Natural killer cell treated with Interleukin-12 subunit alpha and Interleukin-12 subunit beta and Interleukin-15 and Interleukin-18, amount 100 ng/mL, for 72 hours (primary cell): Measurements from ENCODE around the gene USP6NL. TPM values are rescaled to one million over a fixed set of nuclear protein-coding genes. Genes with fewer than 3 reads are reported as not detected.

ENCODE experiments used
- ATAC-seq, 2 donors: fragments of 150-1000 bp; cut with Tn5 transposase in 1 of 2; sonication (Bioruptor Pico), chemical (Tn5 transposase) in 1 of 2; 2 replicates each; pipeline ENCODE4 v1.10.0; 2021
- DNase-seq: peaks from one replicate; pipeline ENCODE4 v3.0.0; 2022; ENCODE audit warnings: low spot score
- H3K27ac Mint-ChIP-seq, 2 donors: 1 replicate in 1 of 2; 2 replicates in 1 of 2; pipeline ENCODE4 v1.8.0; 2022; ENCODE audit warnings: mixed read lengths in 2 of 2, mild to moderate bottlenecking in 1 of 2, moderate library complexity in 1 of 2
- H3K27me3 Mint-ChIP-seq, 2 donors: 1 replicate in 1 of 2; 2 replicates in 1 of 2; pipeline ENCODE4 v1.8.0; 2022; ENCODE audit warnings: mixed read lengths in 2 of 2
- H3K36me3 Mint-ChIP-seq: one replicate; pipeline ENCODE4 v1.8.0; 2022; ENCODE audit warnings: mixed read lengths
- H3K4me1 Mint-ChIP-seq, 2 donors: 1 replicate in 1 of 2; 2 replicates in 1 of 2; pipeline ENCODE4 v1.8.0; 2022; ENCODE audit warnings: low read depth in 2 of 2, mixed read lengths in 2 of 2, mild to moderate bottlenecking in 1 of 2
- H3K4me3 Mint-ChIP-seq: one replicate; pipeline ENCODE4 v1.8.0; 2022; ENCODE audit warnings: mixed read lengths
- H3K9me3 Mint-ChIP-seq: 2 replicates; pipeline ENCODE4 v1.8.0; 2022; ENCODE audit warnings: mixed read lengths
- total RNA-seq, 2 donors: library from RNA; stranded (reverse); gene quantifications; one replicate each; pipeline ENCODE4 v1.2.3, GENCODE V29; 2022

Gene USP6NL
- total RNA-seq, 2 donors from 2014 or later, result 1.0 to 2.0 TPM

DNA sequence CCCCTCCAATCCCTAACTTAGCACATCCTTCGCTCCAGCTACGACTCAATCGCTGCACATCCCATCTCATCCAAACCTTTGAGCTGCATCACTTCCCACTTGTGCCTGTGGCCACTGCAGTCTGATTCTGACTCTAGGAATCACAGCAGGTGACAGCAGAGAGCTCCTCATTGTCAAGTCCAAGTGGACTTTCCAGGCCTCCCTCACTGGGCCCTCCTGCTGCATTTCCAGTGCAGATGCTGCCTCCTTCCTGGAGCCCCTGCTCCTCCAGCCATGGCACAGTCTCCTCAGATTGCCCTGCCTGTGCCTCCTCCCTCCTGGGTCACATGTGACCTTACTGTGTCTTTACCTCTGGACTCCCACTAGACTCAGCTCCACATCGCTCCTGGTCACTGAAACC lies 157.3 kb downstream of the USP6NL start:
- H3K4me3 Mint-ChIP-seq, result no peak overlapping the region
- H3K9me3 Mint-ChIP-seq, result no peaks in the 10 kb centered on the region
- no peaks in the 10 kb centered on the region for H3K4me1 Mint-ChIP-seq
- H3K27me3 Mint-ChIP-seq, result peaks cover 8 to 13% of the 10 kb centered on the region in 2 donors
- no peak overlapping the region for H3K27ac Mint-ChIP-seq
- no peak for DNase-seq
- no peak for ATAC-seq
- no peaks in the 10 kb centered on the region for H3K36me3 Mint-ChIP-seq

DNA sequence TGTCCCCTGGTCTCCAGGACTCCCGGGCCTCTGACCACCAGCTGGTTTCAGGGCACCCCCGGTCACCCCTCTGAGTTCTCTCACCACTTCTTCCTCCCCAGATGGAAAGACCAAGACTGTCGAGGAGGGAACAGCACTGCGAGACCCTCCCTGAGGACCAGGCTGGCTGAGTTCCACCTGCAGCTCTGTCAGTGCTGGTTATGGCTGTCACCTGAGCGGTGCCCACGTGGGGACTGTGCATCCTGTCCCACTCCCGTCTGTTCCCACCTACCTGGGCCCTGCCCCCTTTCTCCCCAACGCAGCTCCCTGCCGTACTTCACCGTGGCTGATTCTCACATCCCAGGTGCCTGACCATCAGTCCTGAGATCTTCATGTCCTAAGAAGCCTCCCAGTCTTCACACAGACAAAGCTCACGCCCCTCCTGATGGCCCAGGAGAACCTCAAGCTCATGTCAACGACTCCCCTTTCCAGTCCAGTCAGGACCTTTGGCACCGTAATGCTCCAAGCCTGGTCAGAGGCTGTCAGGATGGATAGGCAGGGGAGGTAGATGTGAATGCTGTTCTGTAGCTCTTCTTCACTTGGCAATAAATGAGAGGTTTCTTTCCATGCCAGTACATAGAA lies 159.7 kb downstream of the USP6NL start:
- Mint-ChIP-seq H3K36me3 (no peaks in the 10 kb centered on the region), H3K4me1 (no peaks in the 10 kb centered on the region), H3K4me3 (no peak overlapping the region), H3K27ac (no peak overlapping the region), H3K27me3 (peaks cover 14 to 16% of the 10 kb centered on the region in 2 donors), H3K9me3 (no peaks in the 10 kb centered on the region)
- ATAC-seq (peak; percentile 17 to 33), DNase-seq (no peak)

DNA sequence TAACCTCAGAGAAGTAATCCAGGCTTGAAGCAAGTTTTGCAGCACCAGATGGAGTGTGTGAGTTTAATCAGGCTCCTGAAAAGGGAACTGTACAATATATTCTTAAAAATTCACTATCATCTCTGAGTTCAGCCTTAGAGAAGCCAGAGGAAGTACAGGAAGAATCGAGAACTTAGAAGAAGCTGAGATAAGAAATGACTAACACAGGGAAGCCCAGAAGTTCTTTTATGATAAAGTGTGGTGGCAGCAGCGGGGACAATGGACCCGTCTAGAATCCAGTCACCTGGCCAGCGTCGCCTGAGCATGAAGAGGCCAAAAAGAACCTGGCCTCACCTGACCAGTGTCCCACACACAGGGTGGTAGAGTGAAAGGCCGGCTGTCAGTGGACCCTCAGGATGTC lies 161.0 kb downstream of the USP6NL start:
- ATAC-seq (no peak), DNase-seq (no peak)
- Mint-ChIP-seq H3K4me3 (no peak overlapping the region), H3K27ac (no peak overlapping the region), H3K4me1 (no peaks in the 10 kb centered on the region), H3K36me3 (no peaks in the 10 kb centered on the region), H3K9me3 (no peaks in the 10 kb centered on the region), H3K27me3 (peaks cover 14 to 16% of the 10 kb centered on the region in 2 donors)

DNA sequence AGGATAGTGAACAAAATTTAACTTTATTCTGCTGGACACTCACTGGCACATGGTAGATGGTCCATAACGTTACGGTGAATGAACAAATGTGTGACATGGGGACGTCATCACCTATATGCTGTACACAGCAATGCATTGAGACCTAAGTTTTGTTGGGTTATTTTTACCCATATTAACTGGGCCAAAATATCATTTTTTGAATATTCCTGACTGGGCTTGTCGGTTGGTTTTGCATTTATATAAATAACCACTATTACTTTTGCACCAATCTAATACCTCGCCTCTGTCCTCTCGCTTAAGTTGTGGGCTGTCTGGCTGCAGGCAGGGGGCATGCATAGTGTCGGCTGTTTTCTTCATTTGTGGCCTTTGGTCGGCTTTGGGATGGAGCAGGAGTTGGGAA lies 161.7 kb downstream of the USP6NL start:
- no peaks in the 10 kb centered on the region for H3K36me3 Mint-ChIP-seq
- DNase-seq (no peak), ATAC-seq (no peak)
- no peak overlapping the region for H3K4me3 Mint-ChIP-seq
- H3K27me3 Mint-ChIP-seq, result peaks cover 14 to 16% of the 10 kb centered on the region in 2 donors
- no peak overlapping the region for H3K27ac Mint-ChIP-seq
- no peaks in the 10 kb centered on the region for H3K9me3 Mint-ChIP-seq
- H3K4me1 Mint-ChIP-seq, result no peaks in the 10 kb centered on the region

DNA sequence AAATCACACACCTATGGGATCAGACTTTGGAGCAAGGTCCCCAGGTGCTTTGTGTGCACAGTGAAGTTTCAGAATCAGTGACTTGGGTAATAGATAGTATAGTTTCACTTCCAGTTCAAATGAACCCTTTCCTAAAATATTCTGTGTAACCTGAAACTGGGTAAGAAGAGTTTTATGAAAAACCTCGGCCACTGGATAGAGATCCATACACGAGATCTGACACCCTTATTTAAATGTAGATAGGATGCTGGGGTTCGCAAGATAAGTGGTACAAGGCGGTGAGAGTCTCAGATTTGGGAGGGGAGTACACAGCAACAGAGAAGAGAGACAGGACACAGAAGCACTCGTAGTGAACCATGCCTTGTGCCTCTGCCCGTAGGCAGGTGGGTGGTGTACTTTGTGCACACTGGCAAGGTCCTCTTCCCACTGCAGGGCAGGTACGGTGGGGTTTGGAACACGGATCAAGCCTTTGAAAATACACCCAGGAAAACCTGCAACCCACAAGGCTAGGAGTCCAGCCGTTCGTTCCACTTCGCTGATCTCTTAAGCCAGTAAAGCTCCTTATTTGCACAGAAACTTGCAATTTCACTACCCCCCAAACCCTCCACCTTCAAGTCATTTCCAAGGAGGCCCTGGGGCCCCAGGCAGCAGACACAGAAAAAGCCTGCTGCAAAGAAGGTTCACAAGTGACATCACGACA lies 162.8 kb downstream of the USP6NL start:
- Mint-ChIP-seq H3K36me3 (no peaks in the 10 kb centered on the region), H3K27me3 (peaks cover 14 to 16% of the 10 kb centered on the region in 2 donors), H3K9me3 (no peaks in the 10 kb centered on the region), H3K4me1 (no peaks in the 10 kb centered on the region), H3K4me3 (no peak overlapping the region), H3K27ac (no peak overlapping the region)
- ATAC-seq (no peak), DNase-seq (no peak)

DNA sequence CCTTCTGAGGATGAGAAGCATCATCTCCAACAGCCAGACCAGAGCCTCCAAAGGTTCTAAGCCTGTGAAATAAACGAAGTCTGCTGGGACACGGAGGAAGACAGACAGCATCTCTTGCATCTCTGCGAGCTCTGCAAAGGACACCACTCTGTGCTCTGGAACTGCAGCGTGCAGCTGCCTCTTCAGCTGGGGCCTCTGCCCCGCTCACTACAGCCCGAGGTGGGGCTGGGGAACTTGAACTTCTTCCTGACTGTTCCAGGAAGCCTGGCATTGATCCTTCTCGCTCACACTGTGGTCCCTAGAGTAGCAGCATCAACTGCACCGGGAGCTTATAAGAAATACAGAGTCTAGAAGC lies 163.3 kb downstream of the USP6NL start:
- H3K4me1 Mint-ChIP-seq, result no peaks in the 10 kb centered on the region
- H3K36me3 Mint-ChIP-seq, result no peaks in the 10 kb centered on the region
- peaks cover 14 to 16% of the 10 kb centered on the region in 2 donors for H3K27me3 Mint-ChIP-seq
- no peak overlapping the region for H3K4me3 Mint-ChIP-seq
- DNase-seq (no peak), ATAC-seq (no peak)
- no peak overlapping the region for H3K27ac Mint-ChIP-seq
- no peaks in the 10 kb centered on the region for H3K9me3 Mint-ChIP-seq

DNA sequence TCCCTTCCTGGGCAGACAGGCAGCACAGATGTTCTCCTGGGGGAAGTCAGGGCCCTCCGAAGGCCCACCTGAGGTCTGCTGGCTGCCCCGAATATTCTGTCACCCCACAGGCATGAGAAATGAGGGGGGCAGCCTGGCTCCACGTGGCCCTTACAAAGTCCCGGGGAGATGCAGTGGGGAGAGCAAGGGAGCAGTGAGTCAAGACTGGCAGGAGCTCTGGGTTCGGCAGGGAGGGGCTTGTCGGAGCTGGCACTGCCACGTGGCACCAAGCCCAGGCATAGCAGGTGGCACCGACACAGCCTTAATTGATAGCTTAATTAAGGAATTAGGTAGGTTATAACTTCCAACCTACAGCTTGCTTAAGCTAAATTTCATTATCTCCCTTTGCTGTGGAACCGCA lies 163.9 kb downstream of the USP6NL start:
- DNase-seq, result no peak
- no peak overlapping the region for H3K4me3 Mint-ChIP-seq

DNA sequence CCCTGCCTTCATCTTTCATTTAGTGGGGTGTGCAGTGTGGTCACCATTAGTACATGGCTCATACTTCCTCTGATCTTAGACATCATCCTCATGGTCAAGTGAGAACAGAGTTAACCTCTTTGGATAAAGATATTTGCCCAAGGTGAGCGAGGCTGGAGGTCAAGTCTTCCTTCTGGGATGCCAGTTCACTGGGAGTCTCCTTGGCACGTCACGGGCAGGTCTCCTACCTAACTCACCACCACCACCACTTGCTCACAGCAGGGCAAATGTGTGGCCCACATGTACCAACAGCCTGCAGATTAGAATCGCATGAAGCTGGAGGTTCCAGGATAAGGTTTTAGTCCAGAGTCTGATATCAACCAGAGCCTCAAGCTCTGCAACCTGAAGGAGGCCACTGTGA lies 164.6 kb downstream of the USP6NL start:
- Mint-ChIP-seq H3K9me3 (no peaks in the 10 kb centered on the region), H3K4me3 (no peak overlapping the region), H3K36me3 (no peaks in the 10 kb centered on the region), H3K27me3 (peaks cover 11 to 14% of the 10 kb centered on the region in 2 donors), H3K4me1 (no peaks in the 10 kb centered on the region), H3K27ac (no peak overlapping the region)
- DNase-seq (no peak), ATAC-seq (no peak)

More for the DNA sequence above, 163.9 kb downstream of the USP6NL start:
- Mint-ChIP-seq H3K4me1 (no peaks in the 10 kb centered on the region), H3K27ac (no peak overlapping the region), H3K27me3 (peaks cover 14% of the 10 kb centered on the region in 2 donors), H3K9me3 (no peaks in the 10 kb centered on the region), H3K36me3 (no peaks in the 10 kb centered on the region)
- ATAC-seq, result no peak

DNA sequence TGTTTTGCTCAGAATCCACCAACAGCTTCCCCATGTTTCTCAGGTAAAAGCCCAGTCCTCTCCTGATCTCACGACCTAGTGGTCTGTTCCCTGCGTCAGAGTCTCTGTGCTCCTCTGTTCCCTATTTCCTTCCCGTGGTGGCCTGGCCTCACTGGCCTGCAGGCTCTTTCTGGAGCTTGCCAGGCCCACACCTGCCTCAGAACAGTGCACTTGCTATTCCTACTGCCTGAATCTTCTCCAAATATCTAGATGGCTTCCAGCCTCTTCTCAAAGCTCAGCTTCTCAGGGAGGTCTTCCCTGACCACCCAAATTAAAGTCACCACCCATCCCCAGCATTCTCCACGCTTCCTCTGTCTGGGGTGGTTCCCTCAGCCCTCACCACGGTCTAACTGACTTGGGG lies 165.3 kb downstream of the USP6NL start:
- Mint-ChIP-seq H3K36me3 (no peaks in the 10 kb centered on the region), H3K27me3 (peaks cover 11 to 14% of the 10 kb centered on the region in 2 donors), H3K4me3 (no peak overlapping the region), H3K27ac (no peak overlapping the region), H3K4me1 (no peaks in the 10 kb centered on the region), H3K9me3 (no peaks in the 10 kb centered on the region)
- ATAC-seq (no peak), DNase-seq (no peak)

DNA sequence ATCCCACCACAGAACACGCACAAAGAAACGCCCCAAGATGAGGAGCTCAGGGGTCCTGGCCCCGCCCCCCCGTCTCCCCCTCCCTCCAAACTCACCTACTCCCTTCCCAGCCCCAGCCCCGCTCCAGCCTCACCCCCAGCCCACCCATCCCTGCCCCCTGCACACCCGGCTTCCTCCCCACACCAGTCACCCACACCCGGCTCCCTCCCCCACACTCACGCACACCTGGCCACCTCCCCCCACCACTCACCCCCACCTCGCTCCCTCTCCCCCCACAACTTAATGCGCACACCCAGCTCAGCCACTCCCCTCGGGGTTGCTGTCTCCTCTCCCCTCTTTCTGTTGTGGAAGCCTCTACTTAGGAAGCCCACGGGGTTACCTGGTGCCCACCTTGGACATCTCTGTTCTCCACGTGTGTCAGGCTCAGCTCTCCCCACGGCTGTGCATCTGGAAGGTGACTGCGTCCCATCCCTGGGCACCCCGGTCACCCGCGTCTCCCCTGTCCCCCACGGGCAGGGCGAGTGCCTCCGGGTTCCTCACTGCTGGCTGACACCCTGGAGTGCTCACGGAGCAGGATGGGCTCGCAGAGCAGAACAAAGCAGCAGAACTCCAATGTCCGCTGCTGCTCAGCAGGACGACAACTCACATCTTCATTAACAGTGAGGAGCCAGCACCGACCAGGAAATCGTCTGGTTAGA lies 166.8 kb downstream of the USP6NL start:
- ATAC-seq (peak in 1 of 2 donors; percentile 8), DNase-seq (no peak)
- no peaks in the 10 kb centered on the region for H3K9me3 Mint-ChIP-seq
- no peak overlapping the region for H3K4me3 Mint-ChIP-seq
- peaks cover 5 to 7% of the 10 kb centered on the region in 2 donors for H3K27me3 Mint-ChIP-seq
- no peaks in the 10 kb centered on the region for H3K4me1 Mint-ChIP-seq
- no peak overlapping the region for H3K27ac Mint-ChIP-seq
- H3K36me3 Mint-ChIP-seq, result no peaks in the 10 kb centered on the region

DNA sequence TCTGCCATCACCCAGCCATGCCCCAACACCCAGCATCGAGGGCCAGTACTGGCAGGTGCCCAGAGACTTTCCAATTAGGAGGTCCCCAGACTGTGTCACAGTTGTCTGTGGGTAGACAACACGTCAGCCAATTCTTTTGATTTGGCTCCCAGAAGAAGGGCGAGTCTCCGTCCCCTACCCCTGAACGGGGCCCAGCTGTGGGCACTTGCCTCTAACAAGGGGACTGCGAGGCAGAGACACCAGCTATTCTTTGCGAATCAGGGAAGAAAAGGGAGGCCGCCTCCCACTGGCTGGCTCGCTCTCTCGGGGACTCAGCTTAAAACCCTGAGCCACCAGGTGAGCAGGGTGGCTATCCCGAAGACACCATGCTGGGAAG lies 167.3 kb downstream of the USP6NL start:
- Mint-ChIP-seq H3K27me3 (peaks cover 5 to 7% of the 10 kb centered on the region in 2 donors), H3K4me3 (no peak overlapping the region)

DNA sequence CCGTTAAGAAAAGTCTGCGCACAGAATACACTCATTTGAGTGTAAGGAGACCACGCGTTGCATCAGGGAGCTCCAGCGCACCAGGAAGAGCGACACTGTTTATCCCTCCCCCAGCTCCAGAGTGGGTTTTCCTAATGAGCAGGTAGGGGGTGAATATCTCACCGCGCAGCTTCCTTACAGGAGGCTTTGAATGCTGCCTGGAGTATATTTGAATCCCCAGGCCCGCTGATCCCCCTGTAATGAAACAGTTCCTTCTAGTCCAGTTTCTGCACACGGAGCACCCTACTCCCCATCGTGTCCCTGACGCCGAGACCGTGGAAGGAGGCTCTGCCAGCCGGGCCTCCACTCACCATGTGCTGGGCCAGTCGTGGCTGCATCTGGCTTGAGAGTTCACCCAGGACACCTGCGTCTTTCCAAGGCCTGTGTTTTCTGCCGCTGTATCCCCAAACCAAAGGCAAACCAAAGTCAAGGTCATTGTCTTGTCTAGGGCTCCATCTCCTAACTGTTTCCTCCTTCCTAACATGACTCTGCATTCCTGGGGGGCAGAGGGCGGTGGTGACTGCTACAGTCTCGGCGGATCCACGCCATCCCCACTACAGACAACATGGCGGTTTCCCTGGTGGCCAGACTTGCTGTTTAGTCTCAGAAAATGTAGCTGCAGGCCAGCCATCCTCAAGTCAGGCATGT lies 167.8 kb downstream of the USP6NL start:
- Mint-ChIP-seq H3K9me3 (no peaks in the 10 kb centered on the region), H3K27me3 (peaks cover 4% of the 10 kb centered on the region in 2 donors), H3K4me1 (no peaks in the 10 kb centered on the region), H3K4me3 (no peak overlapping the region), H3K36me3 (no peaks in the 10 kb centered on the region), H3K27ac (no peak overlapping the region)
- DNase-seq (no peak), ATAC-seq (no peak)

More for the DNA sequence above, 167.3 kb downstream of the USP6NL start:
- ATAC-seq (no peak), DNase-seq (no peak)
- no peaks in the 10 kb centered on the region for H3K4me1 Mint-ChIP-seq
- H3K36me3 Mint-ChIP-seq, result no peaks in the 10 kb centered on the region
- no peak overlapping the region for H3K27ac Mint-ChIP-seq
- no peaks in the 10 kb centered on the region for H3K9me3 Mint-ChIP-seq

DNA sequence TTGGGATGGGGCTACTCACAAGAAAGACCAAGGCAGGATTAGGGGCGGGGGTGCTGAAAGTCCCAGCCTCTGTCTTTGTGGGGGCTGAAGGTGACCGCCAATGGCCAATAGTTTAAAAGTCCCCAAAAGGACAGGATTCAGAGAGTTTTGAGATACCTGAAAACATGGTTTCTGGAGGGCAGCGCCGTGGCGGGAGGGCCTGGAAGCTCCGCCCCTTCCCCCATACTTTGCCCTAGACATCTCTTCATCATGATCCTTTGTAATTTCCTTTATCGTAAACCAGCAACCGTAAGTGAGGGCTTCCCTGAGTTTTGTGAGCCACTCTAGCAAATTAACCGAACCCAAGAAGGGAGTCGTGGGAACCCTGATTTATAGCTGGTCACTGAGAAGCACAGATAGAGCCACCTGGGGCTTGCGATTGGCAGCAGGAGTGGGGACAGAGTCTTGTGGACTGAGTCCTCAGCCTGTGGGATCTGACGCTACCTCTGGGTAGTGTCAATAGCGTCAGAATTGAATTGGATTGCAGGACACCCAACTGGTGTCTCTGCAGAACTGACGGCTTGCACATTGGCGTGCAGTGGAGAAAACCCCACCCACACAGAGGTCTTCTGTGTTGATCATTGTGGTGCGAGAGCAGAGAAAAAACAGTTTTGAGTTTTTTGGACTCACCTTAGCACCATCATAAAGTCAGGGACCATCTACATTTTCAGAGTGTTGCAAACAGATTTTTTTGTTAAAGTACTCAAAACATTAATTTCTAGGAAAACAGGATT lies 169.3 kb downstream of the USP6NL start:
- Mint-ChIP-seq H3K9me3 (no peaks in the 10 kb centered on the region), H3K36me3 (no peaks in the 10 kb centered on the region), H3K4me3 (no peak overlapping the region), H3K4me1 (no peaks in the 10 kb centered on the region), H3K27me3 (peaks cover 0 to 2% of the 10 kb centered on the region in 2 donors), H3K27ac (no peak overlapping the region)
- ATAC-seq (no peak), DNase-seq (no peak)
